K562 (cell line): ENCODE data around the gene PATE4. TPM values are rescaled to one million over a fixed set of nuclear protein-coding genes. Genes with fewer than 3 reads are reported as not detected.

Experiments
- CBX5 ChIP-seq: IDR thresholded peaks from 2 replicates; pipeline ENCODE4 v1.6.1; 2014; ENCODE audit warnings: low read depth, borderline replicate concordance
- DDX20 ChIP-seq: fragments of 450-650 bp; IDR thresholded peaks from 2 replicates; pipeline ENCODE4 v1.6.1; 2016; ENCODE audit warnings: missing genetic modification characterization, low read depth, mild to moderate bottlenecking, missing compliant biosample characterization, moderate library complexity
- PKNOX1 ChIP-seq: fragments of 450-650 bp; IDR thresholded peaks from 2 replicates; pipeline ENCODE4 v1.6.1; 2016
- RAD21 ChIP-seq, 2 experiments: fragments of 250-450 bp in 1 of 2; fragments of 450-650 bp in 1 of 2; sonication (Bioruptor Pico) in 1 of 2; formaldehyde crosslinking in 1 of 2; IDR thresholded peaks in 1 of 2; conservative IDR thresholded peaks in 1 of 2; 2 replicates each; pipeline versions ENCODE4 v1.4.0 to v1.8.0; 2020 to 2022; ENCODE audit warnings: mild to moderate bottlenecking in 2 of 2, moderate library complexity in 1 of 2
- SIN3B ChIP-seq: fragments of 450-650 bp; IDR thresholded peaks from 2 replicates; pipeline ENCODE4 v1.6.1; 2017; ENCODE audit warnings: low read depth, mild to moderate bottlenecking, moderate library complexity
- ZFP30 ChIP-seq: fragments of 250-450 bp; sonication (Bioruptor Pico); IDR thresholded peaks from 2 replicates; pipeline ENCODE4 v1.8.0; 2022; ENCODE audit warnings: moderate library complexity, mild to moderate bottlenecking, inconsistent platforms, borderline replicate concordance
- ZNF212 ChIP-seq: fragments of 450-650 bp; formaldehyde crosslinking; IDR thresholded peaks from 2 replicates; pipeline ENCODE4 v1.4.0; 2020; ENCODE audit warnings: mild to moderate bottlenecking
- ZNF280A ChIP-seq: fragments of 450-650 bp; IDR thresholded peaks from 2 replicates; pipeline ENCODE4 v1.6.1; 2018; ENCODE audit warnings: mild to moderate bottlenecking, low read depth; ENCODE audit not compliant: partially characterized antibody
- ZNF79 ChIP-seq: fragments of 250-450 bp; sonication (Bioruptor Pico); IDR thresholded peaks from 2 replicates; pipeline ENCODE4 v1.4.0; 2020; ENCODE audit warnings: low read depth, mild to moderate bottlenecking, moderate library complexity
- polyA plus RNA-seq, 8 experiments: library from polyadenylated mRNA; depleted of rRNA in 4 of 8; stranded (reverse) in 5 of 8; unstranded in 3 of 8; fragments of >200 nt; fragmentation: Nextera tagmentation in 2 of 8; fragmentation: Illumina TruSeq in 1 of 8; extraction: Ambion mirVana in 2 of 8; extraction: Trizol in 1 of 8; gene quantifications; 2 replicates each; pipeline versions ENCODE4 v1.2.1 to v1.2.3, GENCODE V29; 2011 to 2014; ENCODE audit warnings: inconsistent platforms in 1 of 8, missing spikeins in 1 of 8
- total RNA-seq, 7 experiments: library from RNA; depleted of rRNA in 6 of 7; stranded (reverse); fragments of >200 nt in 6 of 7; fragmentation: Illumina TruSeq in 2 of 7; extraction: Trizol in 2 of 7; gene quantifications; 2 replicates each; pipeline versions ENCODE4 v1.2.1 to v1.2.3, GENCODE V29; 2011 to 2021; ENCODE audit warnings: low replicate concordance in 1 of 7
- TF ChIP-seq, protein P1 (sequence below): fragments of 200-600 bp; sonication (generic); IDR thresholded peaks from one replicate; pipeline ENCODE4 v1.6.1; 2012; ENCODE audit warnings: mild to moderate bottlenecking, low read depth, low read length, inconsistent platforms

The PATE4 gene
- total and polyA plus RNA-seq, 9 of the 15 experiments (the other 6 are each of a cell fraction or from before 2014, with no cell fraction given): not detected

DNA sequence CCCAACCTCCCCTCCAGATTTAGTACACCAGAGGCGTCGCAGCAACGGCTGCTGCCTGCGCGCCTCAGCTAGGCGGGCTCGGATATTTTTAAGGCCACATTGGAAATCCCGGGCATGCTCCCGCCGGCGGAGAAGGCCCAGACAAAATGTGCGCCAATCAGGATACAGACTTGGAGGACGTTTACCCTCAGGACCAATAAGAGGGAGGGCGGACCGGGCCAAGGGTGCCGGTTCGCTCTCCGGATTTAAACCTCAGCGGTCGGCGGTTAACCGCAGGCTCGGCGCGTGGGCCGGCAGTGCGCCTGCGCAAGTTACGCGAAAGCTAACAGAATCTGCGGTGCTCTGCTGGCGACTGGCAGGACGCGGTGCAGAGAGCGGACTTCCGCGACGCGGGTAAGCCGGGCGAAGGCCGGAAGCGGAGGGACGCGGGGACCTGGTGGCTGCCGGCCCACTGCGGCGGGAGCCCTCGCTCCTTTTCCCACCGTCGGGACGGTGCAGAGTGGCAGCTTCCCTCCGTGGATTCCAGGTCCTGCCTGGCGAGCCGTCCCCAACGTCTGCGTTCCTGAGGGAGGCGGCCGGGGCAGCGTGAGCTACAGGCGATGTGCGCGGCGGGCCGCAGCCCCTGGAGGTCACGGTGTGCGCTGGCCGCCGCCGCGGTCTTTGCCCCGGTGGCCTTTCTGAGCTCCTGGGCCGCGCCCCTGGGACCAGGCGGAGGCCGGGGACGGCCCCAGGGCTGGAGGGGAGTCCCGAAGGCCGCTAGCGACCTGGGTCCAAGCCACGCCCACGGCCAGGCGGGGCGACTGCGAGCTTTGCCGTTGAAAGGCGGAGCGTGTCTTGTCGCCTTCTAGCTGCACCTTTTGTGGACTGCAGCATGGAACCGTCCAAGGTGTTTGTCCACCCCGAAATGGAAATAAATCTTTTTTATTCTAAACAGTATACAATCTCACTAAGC, 54.5 kb downstream of the PATE4 start, which contains the start of gene HYLS1 (continued):
- TF ChIP-seq, protein P1, sequence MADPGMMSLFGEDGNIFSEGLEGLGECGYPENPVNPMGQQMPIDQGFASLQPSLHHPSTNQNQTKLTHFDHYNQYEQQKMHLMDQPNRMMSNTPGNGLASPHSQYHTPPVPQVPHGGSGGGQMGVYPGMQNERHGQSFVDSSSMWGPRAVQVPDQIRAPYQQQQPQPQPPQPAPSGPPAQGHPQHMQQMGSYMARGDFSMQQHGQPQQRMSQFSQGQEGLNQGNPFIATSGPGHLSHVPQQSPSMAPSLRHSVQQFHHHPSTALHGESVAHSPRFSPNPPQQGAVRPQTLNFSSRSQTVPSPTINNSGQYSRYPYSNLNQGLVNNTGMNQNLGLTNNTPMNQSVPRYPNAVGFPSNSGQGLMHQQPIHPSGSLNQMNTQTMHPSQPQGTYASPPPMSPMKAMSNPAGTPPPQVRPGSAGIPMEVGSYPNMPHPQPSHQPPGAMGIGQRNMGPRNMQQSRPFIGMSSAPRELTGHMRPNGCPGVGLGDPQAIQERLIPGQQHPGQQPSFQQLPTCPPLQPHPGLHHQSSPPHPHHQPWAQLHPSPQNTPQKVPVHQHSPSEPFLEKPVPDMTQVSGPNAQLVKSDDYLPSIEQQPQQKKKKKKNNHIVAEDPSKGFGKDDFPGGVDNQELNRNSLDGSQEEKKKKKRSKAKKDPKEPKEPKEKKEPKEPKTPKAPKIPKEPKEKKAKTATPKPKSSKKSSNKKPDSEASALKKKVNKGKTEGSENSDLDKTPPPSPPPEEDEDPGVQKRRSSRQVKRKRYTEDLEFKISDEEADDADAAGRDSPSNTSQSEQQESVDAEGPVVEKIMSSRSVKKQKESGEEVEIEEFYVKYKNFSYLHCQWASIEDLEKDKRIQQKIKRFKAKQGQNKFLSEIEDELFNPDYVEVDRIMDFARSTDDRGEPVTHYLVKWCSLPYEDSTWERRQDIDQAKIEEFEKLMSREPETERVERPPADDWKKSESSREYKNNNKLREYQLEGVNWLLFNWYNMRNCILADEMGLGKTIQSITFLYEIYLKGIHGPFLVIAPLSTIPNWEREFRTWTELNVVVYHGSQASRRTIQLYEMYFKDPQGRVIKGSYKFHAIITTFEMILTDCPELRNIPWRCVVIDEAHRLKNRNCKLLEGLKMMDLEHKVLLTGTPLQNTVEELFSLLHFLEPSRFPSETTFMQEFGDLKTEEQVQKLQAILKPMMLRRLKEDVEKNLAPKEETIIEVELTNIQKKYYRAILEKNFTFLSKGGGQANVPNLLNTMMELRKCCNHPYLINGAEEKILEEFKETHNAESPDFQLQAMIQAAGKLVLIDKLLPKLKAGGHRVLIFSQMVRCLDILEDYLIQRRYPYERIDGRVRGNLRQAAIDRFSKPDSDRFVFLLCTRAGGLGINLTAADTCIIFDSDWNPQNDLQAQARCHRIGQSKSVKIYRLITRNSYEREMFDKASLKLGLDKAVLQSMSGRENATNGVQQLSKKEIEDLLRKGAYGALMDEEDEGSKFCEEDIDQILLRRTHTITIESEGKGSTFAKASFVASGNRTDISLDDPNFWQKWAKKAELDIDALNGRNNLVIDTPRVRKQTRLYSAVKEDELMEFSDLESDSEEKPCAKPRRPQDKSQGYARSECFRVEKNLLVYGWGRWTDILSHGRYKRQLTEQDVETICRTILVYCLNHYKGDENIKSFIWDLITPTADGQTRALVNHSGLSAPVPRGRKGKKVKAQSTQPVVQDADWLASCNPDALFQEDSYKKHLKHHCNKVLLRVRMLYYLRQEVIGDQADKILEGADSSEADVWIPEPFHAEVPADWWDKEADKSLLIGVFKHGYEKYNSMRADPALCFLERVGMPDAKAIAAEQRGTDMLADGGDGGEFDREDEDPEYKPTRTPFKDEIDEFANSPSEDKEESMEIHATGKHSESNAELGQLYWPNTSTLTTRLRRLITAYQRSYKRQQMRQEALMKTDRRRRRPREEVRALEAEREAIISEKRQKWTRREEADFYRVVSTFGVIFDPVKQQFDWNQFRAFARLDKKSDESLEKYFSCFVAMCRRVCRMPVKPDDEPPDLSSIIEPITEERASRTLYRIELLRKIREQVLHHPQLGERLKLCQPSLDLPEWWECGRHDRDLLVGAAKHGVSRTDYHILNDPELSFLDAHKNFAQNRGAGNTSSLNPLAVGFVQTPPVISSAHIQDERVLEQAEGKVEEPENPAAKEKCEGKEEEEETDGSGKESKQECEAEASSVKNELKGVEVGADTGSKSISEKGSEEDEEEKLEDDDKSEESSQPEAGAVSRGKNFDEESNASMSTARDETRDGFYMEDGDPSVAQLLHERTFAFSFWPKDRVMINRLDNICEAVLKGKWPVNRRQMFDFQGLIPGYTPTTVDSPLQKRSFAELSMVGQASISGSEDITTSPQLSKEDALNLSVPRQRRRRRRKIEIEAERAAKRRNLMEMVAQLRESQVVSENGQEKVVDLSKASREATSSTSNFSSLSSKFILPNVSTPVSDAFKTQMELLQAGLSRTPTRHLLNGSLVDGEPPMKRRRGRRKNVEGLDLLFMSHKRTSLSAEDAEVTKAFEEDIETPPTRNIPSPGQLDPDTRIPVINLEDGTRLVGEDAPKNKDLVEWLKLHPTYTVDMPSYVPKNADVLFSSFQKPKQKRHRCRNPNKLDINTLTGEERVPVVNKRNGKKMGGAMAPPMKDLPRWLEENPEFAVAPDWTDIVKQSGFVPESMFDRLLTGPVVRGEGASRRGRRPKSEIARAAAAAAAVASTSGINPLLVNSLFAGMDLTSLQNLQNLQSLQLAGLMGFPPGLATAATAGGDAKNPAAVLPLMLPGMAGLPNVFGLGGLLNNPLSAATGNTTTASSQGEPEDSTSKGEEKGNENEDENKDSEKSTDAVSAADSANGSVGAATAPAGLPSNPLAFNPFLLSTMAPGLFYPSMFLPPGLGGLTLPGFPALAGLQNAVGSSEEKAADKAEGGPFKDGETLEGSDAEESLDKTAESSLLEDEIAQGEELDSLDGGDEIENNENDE: no peak
- TF ChIP-seq PKNOX1 (peak; percentile 36), RAD21 (CRISPR knock-in tag; conservative IDR thresholded peaks at IDR 0.05 in 1 of 2, IDR thresholded peaks at IDR 0.05 in 1 of 2) (peak in 1 of 2 experiments; percentile 21; a peak in 1 of 4 replicates), DDX20 (tag) (no peak), ZFP30 (CRISPR knock-in tag) (no peak), CBX5 (no peak), SIN3B (no peak), ZNF280A (no peak), ZNF212 (no peak), ZNF79 (CRISPR knock-in tag) (no peak)
